Endothelial cell of umbilical vein (primary cell): ENCODE data around the gene TRAPPC10. TPM values are rescaled to one million over a fixed set of nuclear protein-coding genes. Genes with fewer than 3 reads are reported as not detected.

Experiments
- BruUV-seq: library from RNA; stranded (reverse); fragments of 400-500 nt; replicated peaks from 2 replicates; lab custom pipeline; 2021; lab: Mats Ljungman, UMichigan
- CTCF ChIA-PET: fragments of 300-600, 350-600 bp; sonication (Branson Sonifier 250); formaldehyde crosslinking; loops from one replicate; lab custom pipeline; 2021; ENCODE audit warnings: antibody characterized with exemption, inconsistent platforms; lab: Charles Lee
- POLR2A ChIA-PET: fragments of 300-600, 350-600 bp; sonication (Branson Sonifier 250); formaldehyde crosslinking; loops from one replicate; lab custom pipeline; 2021; ENCODE audit warnings: antibody characterized with exemption, inconsistent platforms; lab: Charles Lee
- DNase-seq: peaks from one replicate; pipeline ENCODE4 v3.0.0-alpha.2; 2011; ENCODE audit warnings: low read depth, low spot score
- FAIRE-seq: peaks from 2 replicates; lab custom pipeline; 2011; peaks lifted over from hg19 to GRCh38; lab: Jason Lieb, UNC
- H2AFZ ChIP-seq: 2 replicates; pipeline ENCODE4 v1.6.0; 2012; ENCODE audit warnings: low read depth, low read length, control low read depth, inconsistent platforms
- H3K27ac ChIP-seq: 2 replicates; pipeline ENCODE4 v1.5.1; 2011; ENCODE audit warnings: low read depth, mild to moderate bottlenecking, control low read depth, low read length, moderate library complexity; ENCODE audit not compliant: insufficient read depth
- H3K27me3 ChIP-seq, 2 experiments: 2 replicates each; pipeline versions ENCODE4 v1.6.0 to v1.6.1; 2011; ENCODE audit warnings: low read length in 2 of 2, mixed read lengths in 1 of 2; ENCODE audit not compliant: control insufficient read depth in 2 of 2, insufficient read depth in 2 of 2
- H3K36me3 ChIP-seq, 2 experiments: 2 replicates in 1 of 2; 3 replicates in 1 of 2; pipeline ENCODE4 v1.5.1; 2011; ENCODE audit warnings: low read length in 2 of 2, mild to moderate bottlenecking in 1 of 2, moderate library complexity in 1 of 2; ENCODE audit not compliant: control insufficient read depth in 2 of 2, insufficient read depth in 2 of 2; ENCODE audit errors: extremely low read depth in 1 of 2
- H3K4me1 ChIP-seq: 3 replicates; pipeline ENCODE4 v1.5.1; 2011; ENCODE audit warnings: mild to moderate bottlenecking, low read length; ENCODE audit not compliant: control insufficient read depth, insufficient read depth; ENCODE audit errors: extremely low read depth
- H3K4me2 ChIP-seq: 2 replicates; pipeline ENCODE4 v1.6.1; 2011; ENCODE audit warnings: low read length, control low read depth, mixed read lengths; ENCODE audit not compliant: insufficient read depth
- H3K4me3 ChIP-seq, 3 experiments: fragments of 200-600 bp in 1 of 3; sonication (generic), shearing (Covaris generic) in 1 of 3; replicated peaks in 1 of 3; 2 replicates each; pipeline ENCODE4 v1.5.1; 2011 to 2016; ENCODE audit warnings: control low read depth in 3 of 3, low read length in 3 of 3, mild to moderate bottlenecking in 2 of 3, inconsistent platforms in 1 of 3, low read depth in 1 of 3, moderate library complexity in 1 of 3; ENCODE audit not compliant: insufficient read depth in 1 of 3
- H3K79me2 ChIP-seq: 2 replicates; pipeline ENCODE4 v1.6.0; 2012; ENCODE audit warnings: low read length, inconsistent platforms; ENCODE audit not compliant: control insufficient read depth, insufficient read depth
- H3K9ac ChIP-seq: replicated peaks from 2 replicates; pipeline ENCODE3; 2011; ENCODE audit warnings: low read length, control low read depth; ENCODE audit not compliant: insufficient read depth; ENCODE audit errors: extremely low read depth
- H3K9me1 ChIP-seq: replicated peaks from 3 replicates; pipeline ENCODE4 v1.6.0; 2011; ENCODE audit warnings: mild to moderate bottlenecking, low read length; ENCODE audit not compliant: control insufficient read depth, insufficient read depth; ENCODE audit errors: extremely low read depth
- H3K9me3 ChIP-seq: replicated peaks from 2 replicates; pipeline ENCODE4 v1.5.1; 2012; ENCODE audit warnings: low read length, inconsistent platforms; ENCODE audit not compliant: control insufficient read depth, insufficient read depth
- H4K20me1 ChIP-seq: replicated peaks from 2 replicates; pipeline ENCODE3; 2011; ENCODE audit warnings: mild to moderate bottlenecking, low read length; ENCODE audit not compliant: control insufficient read depth, insufficient read depth; ENCODE audit errors: extremely low read depth
- CTCF ChIP-seq, 2 donors: IDR thresholded peaks; 1 replicate in 1 of 2; 2 replicates in 1 of 2; pipeline ENCODE4 v1.5.1; 2011; ENCODE audit warnings: low read length in 2 of 2, mild to moderate bottlenecking in 2 of 2, moderate library complexity in 2 of 2, control low read depth in 1 of 2, inconsistent platforms in 1 of 2, low read depth in 1 of 2; ENCODE audit not compliant: insufficient read depth in 1 of 2; ENCODE audit errors: extremely low read depth in 1 of 2
- EZH2 ChIP-seq: IDR thresholded peaks from 2 replicates; pipeline ENCODE4 v1.6.1; 2012; ENCODE audit warnings: borderline replicate concordance, low read depth, mild to moderate bottlenecking, moderate library complexity, low read length, inconsistent platforms; ENCODE audit not compliant: severe bottlenecking
- FOS ChIP-seq: IDR thresholded peaks from 2 replicates; pipeline ENCODE4 v1.6.1; 2011; ENCODE audit warnings: mild to moderate bottlenecking, low read length, moderate library complexity, borderline replicate concordance; ENCODE audit not compliant: insufficient read depth
- GATA2 ChIP-seq: IDR thresholded peaks from 2 replicates; pipeline ENCODE4 v1.7.0; 2011; ENCODE audit warnings: low read depth, mild to moderate bottlenecking, moderate library complexity, mixed read lengths, low read length; ENCODE audit not compliant: insufficient read length, insufficient read depth
- JUN ChIP-seq: IDR thresholded peaks from 2 replicates; pipeline ENCODE4 v1.6.1; 2011; ENCODE audit warnings: borderline replicate concordance, low read depth; ENCODE audit not compliant: insufficient read length, insufficient read depth
- MAX ChIP-seq: IDR thresholded peaks from 2 replicates; pipeline ENCODE4 v1.6.1; 2011; ENCODE audit not compliant: insufficient read depth, insufficient read length
- MYC ChIP-seq: IDR thresholded peaks from one replicate; pipeline ENCODE4 v1.6.1; 2011; ENCODE audit warnings: mild to moderate bottlenecking, low read depth, low read length
- POLR2A ChIP-seq: IDR thresholded peaks from 2 replicates; pipeline ENCODE4 v1.6.1; 2012; ENCODE audit warnings: low read depth, mild to moderate bottlenecking, control low read depth, low read length
- POLR2AphosphoS5 ChIP-seq: IDR thresholded peaks from 2 replicates; pipeline ENCODE4 v1.6.1; 2012; ENCODE audit warnings: low read depth, mild to moderate bottlenecking, control low read depth, low read length, moderate library complexity; ENCODE audit not compliant: insufficient read depth
- dilution Hi-C: fragments of 300-500 bp; cut with MboI; formaldehyde crosslinking; loops from one replicate; pipeline ENCODE4 v1.15.0; 2019; ENCODE audit warnings: low sequenced_read_pairs; ENCODE audit not compliant: extremely low pct_ligation_motif_present
- intact Hi-C: fragments of 100-400 bp; cut with micrococcal nuclease; formaldehyde crosslinking; loops from one replicate; pipeline ENCODE4 v1.10.0; 2022
- polyA plus RNA-seq, 4 experiments: library from polyadenylated mRNA; depleted of rRNA in 3 of 4; stranded (reverse) in 3 of 4; unstranded in 1 of 4; fragments of >200 nt; gene quantifications; 2 replicates each; pipeline versions ENCODE4 v1.2.1 to v1.2.3, GENCODE V29; 2011 to 2012; ENCODE audit warnings: missing spikeins in 1 of 4
- total RNA-seq: library from RNA; stranded (reverse); gene quantifications from 2 replicates; pipeline ENCODE4 v1.2.3, GENCODE V29; 2021

TRAPPC10 gene
- total and polyA plus RNA-seq, 2 donors (not counting 3 experiments of a cell fraction or from before 2014, with no cell fraction given): 21.5 to 33.6 TPM

- Histone ChIP-seq H3K27me3 (no peaks in the 10 kb centered on the region), H3K9me3 (no peaks in the 10 kb centered on the region), H3K27ac (no peak overlapping the region), H3K9ac (no peak overlapping the region), H4K20me1 (no peaks in the 10 kb centered on the region), H2AFZ (no peak overlapping the region), H3K36me3 (peaks cover 7 to 35% of the 10 kb centered on the region in 2 experiments), H3K4me1 (no peaks in the 10 kb centered on the region), H3K4me3 (no peak overlapping the region), H3K4me2 (no peak overlapping the region), H3K79me2 (no peaks in the 10 kb centered on the region), H3K9me1 (no peaks in the 10 kb centered on the region)
- FAIRE-seq (no peak), DNase-seq (no peak)
- dilution Hi-C loops (no loop called here), intact Hi-C loops (no loop called here)
- CTCF ChIA-PET: interaction anchor here (1.0 kb wide), 1 partner anchor 19 kb away, joined by 3 read pairs; no protein-coding TSS in a partner anchor
- no TSS peak for BruUV-seq
- TF ChIP-seq POLR2AphosphoS5 (no peak), MYC (no peak), MAX (no peak), POLR2A (no peak), CTCF (IDR thresholded peaks at IDR 0.05; ENCODE audit: extremely low read depth in 1 of 2, insufficient read depth in 1 of 2, low read depth in 1 of 2, low read length in 2 of 2) (no peak), GATA2 (no peak), FOS (no peak), JUN (no peak), EZH2 (no peak)
- POLR2A ChIA-PET: no interaction called here
These were observed 43.0 kb upstream of the TRAPPC10 start for GRCh38 chr21:43969115-43969444.
